ENCODE results near the gene PTGS2.
A peak's percentile ranks its signal among the peaks of the same experiment; 100 is the strongest.
"Not testable (repeated sequence)": the region's sequence is repeated elsewhere in the genome, so short reads cannot be mapped to it uniquely, and the experiment has no call there.

PTGS2 gene

GRCh38 chr1:186664217-186664616, 16.0 kb downstream of the PTGS2 start:
- DNase-seq (ENCODE audit: low read depth in 1 of 2, low spot score in 1 of 2); H3K4me3 ChIP-seq (replicated peaks; ENCODE audit: insufficient read depth, low read length); H3K27me3 ChIP-seq (ENCODE audit: insufficient read depth, poor library complexity, severe bottlenecking); H3K27ac ChIP-seq (replicated peaks): not testable (repeated sequence)

- TF ChIP-seq GABPA (IDR thresholded peaks at IDR 0.05; ENCODE audit: low read depth) = no peak
- no peak for TF ChIP-seq CTCF (IDR thresholded peaks at IDR 0.05; ENCODE audit: insufficient read depth, low read length)
- no peak for TF ChIP-seq SPI1 (IDR thresholded peaks at IDR 0.05; ENCODE audit: borderline replicate concordance, low read depth)
- TF ChIP-seq POLR2AphosphoS5 (IDR thresholded peaks at IDR 0.05; ENCODE audit: low read depth) = no peak
- TF ChIP-seq REST (IDR thresholded peaks at IDR 0.05; ENCODE audit: insufficient replicate concordance, low read depth) = no peak
- no peak for DNase-seq (ENCODE audit: low read depth in 1 of 2, low spot score in 1 of 2)
- H3K4me3 ChIP-seq (replicated peaks; ENCODE audit: insufficient read depth, low read length) = no peak overlapping the region
- H3K27ac ChIP-seq (replicated peaks) = no peak overlapping the region
- no peaks in the 10 kb centered on the region for H3K27me3 ChIP-seq (ENCODE audit: insufficient read depth, poor library complexity, severe bottlenecking)
Measured at GRCh38 chr1:186662752-186663151, 17.5 kb downstream of the PTGS2 start.

- Histone ChIP-seq H3K4me3 (replicated peaks; ENCODE audit: insufficient read depth, low read length) (no peak overlapping the region), H3K27me3 (ENCODE audit: insufficient read depth, poor library complexity, severe bottlenecking) (no peaks in the 10 kb centered on the region), H3K27ac (replicated peaks) (peak overlapping the region; percentile 5)
- peak; percentile 68 to 69 for DNase-seq (ENCODE audit: low read depth in 1 of 2, low spot score in 1 of 2)
- TF ChIP-seq POLR2AphosphoS5 (IDR thresholded peaks at IDR 0.05; ENCODE audit: low read depth) (no peak), SPI1 (IDR thresholded peaks at IDR 0.05; ENCODE audit: borderline replicate concordance, low read depth) (no peak; the same call in 1 of the 2 replicates), GABPA (IDR thresholded peaks at IDR 0.05; ENCODE audit: low read depth) (no peak), REST (IDR thresholded peaks at IDR 0.05; ENCODE audit: insufficient replicate concordance, low read depth) (no peak), CTCF (IDR thresholded peaks at IDR 0.05; ENCODE audit: insufficient read depth, low read length) (no peak)
Measured at GRCh38 chr1:186659890-186660341, 20.3 kb downstream of the PTGS2 start.

- TF ChIP-seq POLR2AphosphoS5 (IDR thresholded peaks at IDR 0.05; ENCODE audit: low read depth) = no peak
- TF ChIP-seq GABPA (IDR thresholded peaks at IDR 0.05; ENCODE audit: low read depth) = no peak
- no peak for TF ChIP-seq CTCF (IDR thresholded peaks at IDR 0.05; ENCODE audit: insufficient read depth, low read length)
- TF ChIP-seq REST (IDR thresholded peaks at IDR 0.05; ENCODE audit: insufficient replicate concordance, low read depth) = no peak
- no peak for TF ChIP-seq SPI1 (IDR thresholded peaks at IDR 0.05; ENCODE audit: borderline replicate concordance, low read depth)
- H3K4me3 ChIP-seq (replicated peaks; ENCODE audit: insufficient read depth, low read length) = no peak overlapping the region
- H3K27ac ChIP-seq (replicated peaks) = no peak overlapping the region
- no peaks in the 10 kb centered on the region for H3K27me3 ChIP-seq (ENCODE audit: insufficient read depth, poor library complexity, severe bottlenecking)
- DNase-seq (ENCODE audit: low read depth in 1 of 2, low spot score in 1 of 2) = no peak
Measured at GRCh38 chr1:186658999-186659398, 21.2 kb downstream of the PTGS2 start.

Data from HL-60 (cell line).